A549 (cell line): ENCODE data around the gene DPY19L1.

Source experiments
- JUN ChIP-seq, 2 experiments: fragments of >200 bp; sonication (Bioruptor Twin); formaldehyde crosslinking; IDR thresholded peaks; 2 replicates in 1 of 2; 3 replicates in 1 of 2; pipeline ENCODE4 v1.6.1; 2016 to 2017
- JUNB ChIP-seq: fragments of >200 bp; sonication (Bioruptor Twin); formaldehyde crosslinking; IDR thresholded peaks from 2 replicates; pipeline ENCODE4 v1.6.1; 2016
- PHF8 ChIP-seq: fragments of 200-600 bp; sonication (generic); IDR thresholded peaks from 2 replicates; pipeline ENCODE4 v1.6.1; 2016; ENCODE audit warnings: low read depth, mild to moderate bottlenecking, antibody characterized with exemption, moderate library complexity, borderline replicate concordance
- POLR2A ChIP-seq: IDR thresholded peaks from 2 replicates; pipeline ENCODE4 v1.6.1; 2012; ENCODE audit warnings: mild to moderate bottlenecking, low read length
- ZC3H11A ChIP-seq: fragments of 450-650 bp; IDR thresholded peaks from 2 replicates; pipeline ENCODE4 v1.6.1; 2014; ENCODE audit warnings: antibody characterized with exemption, mild to moderate bottlenecking
- ZFP36 ChIP-seq: fragments of 450-650 bp; IDR thresholded peaks from 2 replicates; pipeline ENCODE4 v1.6.1; 2014; ENCODE audit warnings: borderline replicate concordance; ENCODE audit not compliant: partially characterized antibody
- ZNF302 ChIP-seq: fragments of 250-450 bp; sonication (Bioruptor Pico); IDR thresholded peaks from 2 replicates; pipeline ENCODE4 v1.9.0; 2021; ENCODE audit warnings: inconsistent platforms, mild to moderate bottlenecking, moderate library complexity
- TF ChIP-seq, protein P1 (sequence below): fragments of >200 bp; sonication (Bioruptor Twin); formaldehyde crosslinking; IDR thresholded peaks from 3 replicates; pipeline ENCODE4 v1.5.1; 2016
- TF ChIP-seq, protein P2 (sequence below): IDR thresholded peaks from 2 replicates; pipeline ENCODE4 v1.6.1; 2012
- TF ChIP-seq, protein P3 (sequence below): fragments of 200-600 bp; sonication (generic); IDR thresholded peaks from 2 replicates; pipeline ENCODE4 v1.6.1; 2016; ENCODE audit warnings: antibody characterized with exemption, mild to moderate bottlenecking, moderate library complexity

DNA sequence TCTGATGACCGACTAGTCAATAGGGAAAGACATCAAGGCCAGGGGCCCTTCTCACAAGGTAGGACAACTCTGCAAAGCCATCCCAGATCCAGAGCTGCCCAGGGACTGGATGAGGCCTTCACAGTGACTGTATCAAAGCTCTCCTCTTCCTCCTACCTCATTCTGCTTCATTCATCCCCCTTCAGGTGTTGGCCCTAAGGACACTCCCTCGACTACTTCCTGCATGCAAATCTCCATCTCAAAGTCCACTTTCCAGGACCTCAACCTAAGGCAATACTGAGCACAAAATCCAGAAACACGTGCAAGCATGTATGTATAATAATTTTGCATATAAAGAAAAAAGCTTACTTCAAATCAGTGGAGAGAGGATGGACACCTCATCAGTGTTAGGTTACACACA, 25.1 kb downstream of the DPY19L1 start:
- TF ChIP-seq PHF8: no peak
- TF ChIP-seq JUNB: no peak
- TF ChIP-seq, protein P1, sequence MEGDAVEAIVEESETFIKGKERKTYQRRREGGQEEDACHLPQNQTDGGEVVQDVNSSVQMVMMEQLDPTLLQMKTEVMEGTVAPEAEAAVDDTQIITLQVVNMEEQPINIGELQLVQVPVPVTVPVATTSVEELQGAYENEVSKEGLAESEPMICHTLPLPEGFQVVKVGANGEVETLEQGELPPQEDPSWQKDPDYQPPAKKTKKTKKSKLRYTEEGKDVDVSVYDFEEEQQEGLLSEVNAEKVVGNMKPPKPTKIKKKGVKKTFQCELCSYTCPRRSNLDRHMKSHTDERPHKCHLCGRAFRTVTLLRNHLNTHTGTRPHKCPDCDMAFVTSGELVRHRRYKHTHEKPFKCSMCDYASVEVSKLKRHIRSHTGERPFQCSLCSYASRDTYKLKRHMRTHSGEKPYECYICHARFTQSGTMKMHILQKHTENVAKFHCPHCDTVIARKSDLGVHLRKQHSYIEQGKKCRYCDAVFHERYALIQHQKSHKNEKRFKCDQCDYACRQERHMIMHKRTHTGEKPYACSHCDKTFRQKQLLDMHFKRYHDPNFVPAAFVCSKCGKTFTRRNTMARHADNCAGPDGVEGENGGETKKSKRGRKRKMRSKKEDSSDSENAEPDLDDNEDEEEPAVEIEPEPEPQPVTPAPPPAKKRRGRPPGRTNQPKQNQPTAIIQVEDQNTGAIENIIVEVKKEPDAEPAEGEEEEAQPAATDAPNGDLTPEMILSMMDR: no peak
- no peak for TF ChIP-seq JUN (IDR thresholded peaks at IDR 0.05)
- TF ChIP-seq, protein P2, sequence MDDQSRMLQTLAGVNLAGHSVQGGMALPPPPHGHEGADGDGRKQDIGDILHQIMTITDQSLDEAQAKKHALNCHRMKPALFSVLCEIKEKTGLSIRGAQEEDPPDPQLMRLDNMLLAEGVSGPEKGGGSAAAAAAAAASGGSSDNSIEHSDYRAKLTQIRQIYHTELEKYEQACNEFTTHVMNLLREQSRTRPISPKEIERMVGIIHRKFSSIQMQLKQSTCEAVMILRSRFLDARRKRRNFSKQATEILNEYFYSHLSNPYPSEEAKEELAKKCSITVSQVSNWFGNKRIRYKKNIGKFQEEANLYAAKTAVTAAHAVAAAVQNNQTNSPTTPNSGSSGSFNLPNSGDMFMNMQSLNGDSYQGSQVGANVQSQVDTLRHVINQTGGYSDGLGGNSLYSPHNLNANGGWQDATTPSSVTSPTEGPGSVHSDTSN: no peak
- TF ChIP-seq, protein P3, sequence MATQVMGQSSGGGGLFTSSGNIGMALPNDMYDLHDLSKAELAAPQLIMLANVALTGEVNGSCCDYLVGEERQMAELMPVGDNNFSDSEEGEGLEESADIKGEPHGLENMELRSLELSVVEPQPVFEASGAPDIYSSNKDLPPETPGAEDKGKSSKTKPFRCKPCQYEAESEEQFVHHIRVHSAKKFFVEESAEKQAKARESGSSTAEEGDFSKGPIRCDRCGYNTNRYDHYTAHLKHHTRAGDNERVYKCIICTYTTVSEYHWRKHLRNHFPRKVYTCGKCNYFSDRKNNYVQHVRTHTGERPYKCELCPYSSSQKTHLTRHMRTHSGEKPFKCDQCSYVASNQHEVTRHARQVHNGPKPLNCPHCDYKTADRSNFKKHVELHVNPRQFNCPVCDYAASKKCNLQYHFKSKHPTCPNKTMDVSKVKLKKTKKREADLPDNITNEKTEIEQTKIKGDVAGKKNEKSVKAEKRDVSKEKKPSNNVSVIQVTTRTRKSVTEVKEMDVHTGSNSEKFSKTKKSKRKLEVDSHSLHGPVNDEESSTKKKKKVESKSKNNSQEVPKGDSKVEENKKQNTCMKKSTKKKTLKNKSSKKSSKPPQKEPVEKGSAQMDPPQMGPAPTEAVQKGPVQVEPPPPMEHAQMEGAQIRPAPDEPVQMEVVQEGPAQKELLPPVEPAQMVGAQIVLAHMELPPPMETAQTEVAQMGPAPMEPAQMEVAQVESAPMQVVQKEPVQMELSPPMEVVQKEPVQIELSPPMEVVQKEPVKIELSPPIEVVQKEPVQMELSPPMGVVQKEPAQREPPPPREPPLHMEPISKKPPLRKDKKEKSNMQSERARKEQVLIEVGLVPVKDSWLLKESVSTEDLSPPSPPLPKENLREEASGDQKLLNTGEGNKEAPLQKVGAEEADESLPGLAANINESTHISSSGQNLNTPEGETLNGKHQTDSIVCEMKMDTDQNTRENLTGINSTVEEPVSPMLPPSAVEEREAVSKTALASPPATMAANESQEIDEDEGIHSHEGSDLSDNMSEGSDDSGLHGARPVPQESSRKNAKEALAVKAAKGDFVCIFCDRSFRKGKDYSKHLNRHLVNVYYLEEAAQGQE: no peak
- no peak for TF ChIP-seq ZNF302 (CRISPR knock-in tag)
- no peak for TF ChIP-seq ZFP36
- no peak for TF ChIP-seq ZC3H11A
- TF ChIP-seq POLR2A: no peak
